Activated CD4-positive, alpha-beta memory T cell treated with anti-CD3 and anti-CD28 coated beads, Interleukin-2, amount 10 ng/mL, durations not matched to agents 7 days and 5 days (primary cell): Measurements from ENCODE around the gene MRGPRE. TPM values are rescaled to one million over a fixed set of nuclear protein-coding genes. Genes with fewer than 3 reads are reported as not detected.

ENCODE experiments used
- CTCF ChIA-PET: fragments of 350-600 bp; sonication (Branson Sonifier 250); formaldehyde crosslinking; loops from one replicate; lab custom pipeline; 2021; ENCODE audit warnings: antibody characterized with exemption, inconsistent platforms; lab: Charles Lee
- POLR2A ChIA-PET: fragments of 350-600 bp; sonication (Branson Sonifier 250); formaldehyde crosslinking; loops from one replicate; lab custom pipeline; 2021; ENCODE audit warnings: antibody characterized with exemption; lab: Charles Lee
- DNase-seq: peaks from one replicate; pipeline ENCODE4 v3.0.0-alpha.2; 2020
- H3K27ac Mint-ChIP-seq: one replicate; pipeline ENCODE4 v1.8.0; 2021; ENCODE audit warnings: mild to moderate bottlenecking, mixed read lengths
- H3K27me3 Mint-ChIP-seq: one replicate; pipeline ENCODE4 v1.8.0; 2021; ENCODE audit warnings: mixed read lengths
- H3K36me3 Mint-ChIP-seq: one replicate; pipeline ENCODE4 v1.8.0; 2021; ENCODE audit warnings: low read depth, mixed read lengths
- H3K4me1 Mint-ChIP-seq: one replicate; pipeline ENCODE4 v1.8.0; 2021; ENCODE audit warnings: mixed read lengths
- H3K4me3 Mint-ChIP-seq: one replicate; pipeline ENCODE4 v1.8.0; 2021; ENCODE audit warnings: mild to moderate bottlenecking, mixed read lengths
- H3K9me3 Mint-ChIP-seq: one replicate; pipeline ENCODE4 v1.8.0; 2021; ENCODE audit warnings: mixed read lengths
- total RNA-seq, 2 experiments: library from RNA; stranded (reverse); gene quantifications; one replicate each; pipeline ENCODE4 v1.2.3, GENCODE V29; 2021

The MRGPRE gene
- total RNA-seq, 2 experiments from 2014 or later: not detected

- Mint-ChIP-seq H3K36me3 (no peaks in the 10 kb centered on the region), H3K27me3 (peaks cover 10% of the 10 kb centered on the region), H3K9me3 (no peaks in the 10 kb centered on the region), H3K27ac (no peak overlapping the region), H3K4me1 (peaks cover 5% of the 10 kb centered on the region), H3K4me3 (no peak overlapping the region)
- CTCF ChIA-PET: no interaction called here
- POLR2A ChIA-PET: no interaction called here
- no peak for DNase-seq
These were observed 16.7 kb downstream of the MRGPRE start for GRCh38 chr11:3215346-3216026.

GRCh38 chr11:3214420-3214699 lies 17.9 kb downstream of the MRGPRE start:
- DNase-seq: no peak
- Mint-ChIP-seq H3K9me3 (no peaks in the 10 kb centered on the region), H3K27ac (no peak overlapping the region), H3K4me3 (no peak overlapping the region), H3K4me1 (peaks cover 5% of the 10 kb centered on the region), H3K36me3 (no peaks in the 10 kb centered on the region), H3K27me3 (peaks cover 10% of the 10 kb centered on the region)
- POLR2A ChIA-PET: no interaction called here
- CTCF ChIA-PET: no interaction called here

GRCh38 chr11:3213659-3214419 lies 18.4 kb downstream of the MRGPRE start:
- DNase-seq: no peak
- Mint-ChIP-seq H3K36me3 (no peaks in the 10 kb centered on the region), H3K27ac (no peak overlapping the region)

GRCh38 chr11:3208272-3208671 lies 23.9 kb downstream of the MRGPRE start:
- Mint-ChIP-seq H3K27me3 (peaks cover 11% of the 10 kb centered on the region), H3K4me1 (no peaks in the 10 kb centered on the region), H3K27ac (no peak overlapping the region), H3K9me3 (no peaks in the 10 kb centered on the region), H3K36me3 (no peaks in the 10 kb centered on the region), H3K4me3 (no peak overlapping the region)
- no peak for DNase-seq
- CTCF ChIA-PET: no interaction called here
- POLR2A ChIA-PET: no interaction called here

More at GRCh38 chr11:3213659-3214419, 18.4 kb downstream of the MRGPRE start:
- Mint-ChIP-seq H3K9me3 (no peaks in the 10 kb centered on the region), H3K4me3 (no peak overlapping the region), H3K27me3 (peaks cover 10% of the 10 kb centered on the region), H3K4me1 (peaks cover 5% of the 10 kb centered on the region)
- POLR2A ChIA-PET: no interaction called here
- CTCF ChIA-PET: no interaction called here

- H3K27ac Mint-ChIP-seq: no peak overlapping the region
These were observed 24.6 kb downstream of the MRGPRE start for GRCh38 chr11:3207526-3208189.

GRCh38 chr11:3206922-3207204 lies 25.4 kb downstream of the MRGPRE start:
- no peaks in the 10 kb centered on the region for H3K9me3 Mint-ChIP-seq
- DNase-seq: no peak
- H3K4me1 Mint-ChIP-seq: no peaks in the 10 kb centered on the region
- no peak overlapping the region for H3K27ac Mint-ChIP-seq
- no peaks in the 10 kb centered on the region for H3K36me3 Mint-ChIP-seq
- POLR2A ChIA-PET: no interaction called here
- peaks cover 12% of the 10 kb centered on the region for H3K27me3 Mint-ChIP-seq
- CTCF ChIA-PET: no interaction called here
- H3K4me3 Mint-ChIP-seq: no peak overlapping the region

More at GRCh38 chr11:3207526-3208189, 24.6 kb downstream of the MRGPRE start:
- H3K4me1 Mint-ChIP-seq: no peaks in the 10 kb centered on the region
- ChIA-PET POLR2A (no interaction called here), CTCF (no interaction called here)
- no peaks in the 10 kb centered on the region for H3K9me3 Mint-ChIP-seq
- H3K36me3 Mint-ChIP-seq: no peaks in the 10 kb centered on the region
- DNase-seq: no peak
- H3K4me3 Mint-ChIP-seq: no peak overlapping the region
- H3K27me3 Mint-ChIP-seq: peaks cover 12% of the 10 kb centered on the region

- no peak for DNase-seq
- Mint-ChIP-seq H3K4me1 (no peaks in the 10 kb centered on the region), H3K27me3 (peaks cover 7% of the 10 kb centered on the region), H3K4me3 (no peak overlapping the region), H3K9me3 (no peaks in the 10 kb centered on the region), H3K27ac (no peak overlapping the region), H3K36me3 (no peaks in the 10 kb centered on the region)
- POLR2A ChIA-PET: no interaction called here
- CTCF ChIA-PET: no interaction called here
These were observed 25.9 kb downstream of the MRGPRE start for GRCh38 chr11:3206156-3206921.

- H3K9me3 Mint-ChIP-seq: no peaks in the 10 kb centered on the region
- ChIA-PET CTCF (no interaction called here), POLR2A (no interaction called here)
- H3K4me3 Mint-ChIP-seq: no peak overlapping the region
- H3K27me3 Mint-ChIP-seq: peaks cover 6% of the 10 kb centered on the region
- no peak overlapping the region for H3K27ac Mint-ChIP-seq
- H3K4me1 Mint-ChIP-seq: no peaks in the 10 kb centered on the region
- DNase-seq: no peak
- H3K36me3 Mint-ChIP-seq: no peaks in the 10 kb centered on the region
These were observed 26.7 kb downstream of the MRGPRE start for GRCh38 chr11:3205261-3206155.

- Mint-ChIP-seq H3K27ac (no peak overlapping the region), H3K27me3 (peaks cover 6% of the 10 kb centered on the region), H3K36me3 (no peaks in the 10 kb centered on the region), H3K9me3 (no peaks in the 10 kb centered on the region), H3K4me1 (no peaks in the 10 kb centered on the region), H3K4me3 (no peak overlapping the region)
- CTCF ChIA-PET: no interaction called here
- POLR2A ChIA-PET: no interaction called here
- DNase-seq: no peak
These were observed 27.8 kb downstream of the MRGPRE start for GRCh38 chr11:3204141-3205015.

GRCh38 chr11:3203221-3204043 lies 28.8 kb downstream of the MRGPRE start:
- Mint-ChIP-seq H3K4me3 (no peak overlapping the region), H3K36me3 (no peaks in the 10 kb centered on the region), H3K27ac (no peak overlapping the region), H3K4me1 (no peaks in the 10 kb centered on the region), H3K27me3 (peaks cover 6% of the 10 kb centered on the region), H3K9me3 (no peaks in the 10 kb centered on the region)
- POLR2A ChIA-PET: no interaction called here
- CTCF ChIA-PET: no interaction called here
- DNase-seq: no peak

- CTCF ChIA-PET: no interaction called here
- POLR2A ChIA-PET: no interaction called here
- DNase-seq: no peak
These were observed 29.5 kb downstream of the MRGPRE start for GRCh38 chr11:3202759-3203158.

More at GRCh38 chr11:3202759-3203158, 29.5 kb downstream of the MRGPRE start:
- Mint-ChIP-seq H3K4me1 (no peaks in the 10 kb centered on the region), H3K9me3 (no peaks in the 10 kb centered on the region), H3K4me3 (no peak overlapping the region), H3K27me3 (peaks cover 6% of the 10 kb centered on the region), H3K36me3 (no peaks in the 10 kb centered on the region), H3K27ac (no peak overlapping the region)
